ENCODE results near the gene RDX. TPM values are rescaled to one million over a fixed set of nuclear protein-coding genes. Genes with fewer than 3 reads are reported as not detected.

The RDX gene
- total and polyA plus RNA-seq, 9 of the 15 experiments (the other 6 are each of a cell fraction or from before 2014, with no cell fraction given) = 35.6 to 62.1 (median 54.3) TPM

- 0 out of 4 replicates have a peak, but pooled peaks of 1 of the 2 experiments have one; percentile 23 for TF ChIP-seq TEAD1 (CRISPR knock-in tag; IDR thresholded peaks at IDR 0.05)
- TF ChIP-seq ZNF311 (CRISPR knock-in tag; IDR thresholded peaks at IDR 0.05) = 0 out of 2 replicates have a peak, but pooled peaks have one; percentile 51
- peak; percentile 91 for TF ChIP-seq SMARCA4 (IDR thresholded peaks at IDR 0.05)
- TF ChIP-seq DACH1 (IDR thresholded peaks at IDR 0.05; ENCODE audit: partially characterized antibody) = peak; percentile 28
- peak; percentile 43; the same call in 1 of the 2 replicates for TF ChIP-seq JUND (IDR thresholded peaks at IDR 0.05; ENCODE audit: borderline replicate concordance, low read depth, low read length)
- TF ChIP-seq JUND (tag; IDR thresholded peaks at IDR 0.05; ENCODE audit: borderline replicate concordance, low read depth, low read length) = no peak; the same call in 2 of the 3 replicates
- peak; percentile 11; the same call in 1 of the 2 replicates for TF ChIP-seq NFE2 (IDR thresholded peaks at IDR 0.05; ENCODE audit: low read depth)
- TF ChIP-seq ZBTB1 (CRISPR knock-in tag; IDR thresholded peaks at IDR 0.05; ENCODE audit: borderline replicate concordance, low read depth) = no peak
- peak; percentile 75 for TF ChIP-seq SMAD1 (IDR thresholded peaks at IDR 0.05; ENCODE audit: low read depth, low read length, partially characterized antibody)
- no peak for TF ChIP-seq PHF20 (IDR thresholded peaks at IDR 0.05; ENCODE audit: partially characterized antibody)
- no peak for TF ChIP-seq SAFB (IDR thresholded peaks at IDR 0.05; ENCODE audit: borderline replicate concordance, low read depth, low read length)
- no peak for TF ChIP-seq ZNF407 (IDR thresholded peaks at IDR 0.05; ENCODE audit: low read depth)
- TF ChIP-seq TEAD4 (IDR thresholded peaks at IDR 0.05; ENCODE audit: low read length) = peak; percentile 94
- TF ChIP-seq TEAD4 (CRISPR knock-in tag; IDR thresholded peaks at IDR 0.05; ENCODE audit: borderline replicate concordance) = no peak
- TF ChIP-seq CHAMP1 (IDR thresholded peaks at IDR 0.05) = peak; percentile 92
- peak; percentile 86 for TF ChIP-seq KLF16 (IDR thresholded peaks at IDR 0.05)
- no peak for TF ChIP-seq ZNF277 (CRISPR knock-in tag; IDR thresholded peaks at IDR 0.05; ENCODE audit: borderline replicate concordance)
These were observed 21.1 kb upstream of the RDX start (continued) for GRCh38 chr11:110317516-110317932.

Data from K562 (cell line).